ENCODE data around the gene BST2. TPM values are rescaled to one million over a fixed set of nuclear protein-coding genes. Genes with fewer than 3 reads are reported as not detected.

The BST2 gene
- total and polyA plus RNA-seq, 9 of the 15 experiments (the other 6 are each of a cell fraction or from before 2014, with no cell fraction given): 11.2 to 232 (median 151) TPM

- TF ChIP-seq E2F6 (IDR thresholded peaks at IDR 0.05; ENCODE audit: borderline replicate concordance in 1 of 2, extremely low read depth in 1 of 2, insufficient read depth in 1 of 2, insufficient read length in 1 of 2, low read depth in 1 of 2, low read length in 1 of 2, poor library complexity in 1 of 2, severe bottlenecking in 1 of 2) (peak in 1 of 2 experiments; percentile 29), THAP7 (CRISPR knock-in tag; IDR thresholded peaks at IDR 0.05) (no peak), COPS2 (conservative IDR thresholded peaks at IDR 0.05) (no peak), ZBED1 (IDR thresholded peaks at IDR 0.05) (no peak), XRCC5 (IDR thresholded peaks at IDR 0.05; ENCODE audit: low read depth, low read length) (no peak), MAX (CRISPR knock-in tag; IDR thresholded peaks at IDR 0.05) (no peak), ZNF146 (CRISPR knock-in tag; IDR thresholded peaks at IDR 0.05; ENCODE audit: unreplicated experiment) (no peak), ZNF232 (CRISPR knock-in tag; IDR thresholded peaks at IDR 0.05) (no peak), ZNF395 (CRISPR knock-in tag; IDR thresholded peaks at IDR 0.05) (peak; percentile 58; the same call in 1 of the 2 replicates), SAFB (IDR thresholded peaks at IDR 0.05; ENCODE audit: borderline replicate concordance, low read depth, low read length) (no peak), CTCFL (IDR thresholded peaks at IDR 0.05; ENCODE audit: borderline replicate concordance, insufficient read depth, low read depth, low read length, poor library complexity, severe bottlenecking) (no peak), LEF1 (IDR thresholded peaks at IDR 0.05) (no peak), RNF219 (CRISPR knock-in tag; IDR thresholded peaks at IDR 0.05) (no peak), MAFF (IDR thresholded peaks at IDR 0.05; ENCODE audit: low read length) (no peak), EP300 (IDR thresholded peaks at IDR 0.05; ENCODE audit: low read length) (no peak), ZFX (CRISPR knock-in tag; IDR thresholded peaks at IDR 0.05) (peak; percentile 44; the same call in 1 of the 2 replicates), DPF2 (IDR thresholded peaks at IDR 0.05) (no peak), RAD51 (IDR thresholded peaks at IDR 0.05; ENCODE audit: borderline replicate concordance, low read depth) (no peak), NR1H2 (CRISPR knock-in tag; IDR thresholded peaks at IDR 0.05) (0 out of 2 replicates have a peak, but pooled peaks have one; percentile 8), ZBTB1 (CRISPR knock-in tag; IDR thresholded peaks at IDR 0.05; ENCODE audit: borderline replicate concordance, low read depth) (peak; percentile 61; the same call in 1 of the 2 replicates)
These were observed 836 bp upstream of the BST2 start (continued) for GRCh38 chr19:17406046-17406886.
